ENCODE results near the gene ENPP1.

GRCh38 chr6:131844243-131844841, 36.5 kb downstream of the ENPP1 start:
- TF ChIP-seq, protein P1, sequence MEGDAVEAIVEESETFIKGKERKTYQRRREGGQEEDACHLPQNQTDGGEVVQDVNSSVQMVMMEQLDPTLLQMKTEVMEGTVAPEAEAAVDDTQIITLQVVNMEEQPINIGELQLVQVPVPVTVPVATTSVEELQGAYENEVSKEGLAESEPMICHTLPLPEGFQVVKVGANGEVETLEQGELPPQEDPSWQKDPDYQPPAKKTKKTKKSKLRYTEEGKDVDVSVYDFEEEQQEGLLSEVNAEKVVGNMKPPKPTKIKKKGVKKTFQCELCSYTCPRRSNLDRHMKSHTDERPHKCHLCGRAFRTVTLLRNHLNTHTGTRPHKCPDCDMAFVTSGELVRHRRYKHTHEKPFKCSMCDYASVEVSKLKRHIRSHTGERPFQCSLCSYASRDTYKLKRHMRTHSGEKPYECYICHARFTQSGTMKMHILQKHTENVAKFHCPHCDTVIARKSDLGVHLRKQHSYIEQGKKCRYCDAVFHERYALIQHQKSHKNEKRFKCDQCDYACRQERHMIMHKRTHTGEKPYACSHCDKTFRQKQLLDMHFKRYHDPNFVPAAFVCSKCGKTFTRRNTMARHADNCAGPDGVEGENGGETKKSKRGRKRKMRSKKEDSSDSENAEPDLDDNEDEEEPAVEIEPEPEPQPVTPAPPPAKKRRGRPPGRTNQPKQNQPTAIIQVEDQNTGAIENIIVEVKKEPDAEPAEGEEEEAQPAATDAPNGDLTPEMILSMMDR (IDR thresholded peaks at IDR 0.05; ENCODE audit: insufficient read depth, low read length, poor library complexity, severe bottlenecking), result no peak
- no peak for TF ChIP-seq EZH2phosphoT487 (conservative IDR thresholded peaks at IDR 0.05; ENCODE audit: low read length)
